ENCODE results near the gene KIAA2012. TPM values are rescaled to one million over a fixed set of nuclear protein-coding genes. Genes with fewer than 3 reads are reported as not detected.

Gene KIAA2012
- total RNA-seq, 1 donor from 2014 or later: not detected

Other genes with a start within 250 kb of the KIAA2012 start
- gene FZD7, start 39.4 kb upstream of the KIAA2012 start, total RNA-seq: 0.33 and 0.37 TPM in 2 replicates
- gene SUMO1, start 165.3 kb downstream of the KIAA2012 start, total RNA-seq: 78.8 and 83.9 TPM in 2 replicates
- 141 and 153 TPM in 2 replicates for gene NOP58, start 192.5 kb downstream of the KIAA2012 start, total RNA-seq

Measured in activated B cell treated with CpG ODN at 0.5 μM for 24 hours (primary cell).